Transverse colon (tissue), 4 donors: ENCODE measurements around the gene PLA2G4F. TPM values are rescaled to one million over a fixed set of nuclear protein-coding genes. Genes with fewer than 3 reads are reported as not detected.

Experiments
- DNase-seq: peaks from one replicate; pipeline ENCODE4 v3.0.0-alpha.2; 2019
- H3K27ac ChIP-seq, 4 donors: fragments of 200-600 bp; sonication (generic); 2 replicates each; pipeline ENCODE4 v1.5.1; 2016 to 2018; ENCODE audit warnings: inconsistent platforms in 4 of 4
- H3K27me3 ChIP-seq: fragments of 200-600 bp; sonication (generic); 2 replicates; pipeline ENCODE4 v1.5.1; 2017; ENCODE audit warnings: inconsistent platforms
- H3K36me3 ChIP-seq, 4 donors: fragments of 200-600 bp; sonication (generic); 2 replicates each; pipeline ENCODE4 v1.5.1; 2017 to 2019; ENCODE audit warnings: inconsistent platforms in 4 of 4
- H3K4me1 ChIP-seq, 4 donors: fragments of 200-600 bp; sonication (generic); 2 replicates each; pipeline ENCODE4 v1.5.1; 2017 to 2020; ENCODE audit warnings: inconsistent platforms in 4 of 4
- H3K4me3 ChIP-seq, 4 donors: fragments of 200-600 bp; sonication (generic); 1 replicate in 1 of 4; 2 replicates in 3 of 4; pipeline versions ENCODE4 v1.5.1 to v1.6.1; 2017 to 2019; ENCODE audit warnings: inconsistent platforms in 4 of 4
- H3K9me3 ChIP-seq, 2 donors: fragments of 200-600 bp; sonication (generic); 2 replicates each; pipeline ENCODE4 v1.5.1; 2017 to 2019; ENCODE audit warnings: inconsistent platforms in 2 of 2
- CTCF ChIP-seq, 5 experiments: fragments of 200-600 bp in 3 of 5; fragments of 450-650 bp in 2 of 5; sonication (generic) in 3 of 5; IDR thresholded peaks; 1 replicate in 2 of 5; 2 replicates in 3 of 5; pipeline ENCODE4 v1.5.1; 2016 to 2017; ENCODE audit warnings: antibody characterized with exemption in 5 of 5, inconsistent platforms in 3 of 5, mild to moderate bottlenecking in 2 of 5, moderate library complexity in 1 of 5
- EP300 ChIP-seq: sonication (generic); formaldehyde crosslinking; IDR thresholded peaks from one replicate; pipeline ENCODE4 v1.6.1; 2017; ENCODE audit warnings: antibody characterized with exemption, low read depth
- POLR2A ChIP-seq: fragments of 450-650 bp; IDR thresholded peaks from one replicate; pipeline ENCODE4 v1.6.1; 2016; ENCODE audit warnings: antibody characterized with exemption, mild to moderate bottlenecking, moderate library complexity
- POLR2AphosphoS5 ChIP-seq, 3 donors: sonication (generic); formaldehyde crosslinking; IDR thresholded peaks; one replicate each; pipeline ENCODE4 v1.6.1; 2016; ENCODE audit warnings: antibody characterized with exemption in 3 of 3
- whole genome bisulfite sequencing, 2 donors: methylation state at CpG; one replicate each; pipeline ENCODE4 v1.1.5; 2018; ENCODE audit warnings: low coverage in 1 of 2; 5-methylcytosine and 5-hydroxymethylcytosine counted together
- in situ Hi-C, 4 donors: fragments of 200-750 bp; cut with MboI; loops; one replicate each; pipeline versions ENCODE4 v1.15.0 to v1.15.1; 2017; ENCODE audit warnings: low sequenced_read_pairs in 3 of 4, low pct_ligation_motif_present in 1 of 4, low pct_unique_long_range_greater_than_20kb in 1 of 4
- intact Hi-C: fragments of 100-400 bp; cut with DNase I; formaldehyde crosslinking; loops from one replicate; pipeline ENCODE4 v1.15.1; 2023; ENCODE audit warnings: low total_unique reads
- total RNA-seq, 4 donors: library from RNA; depleted of rRNA; stranded (reverse); fragments of >200 nt; gene quantifications; one replicate each; pipeline ENCODE4 v1.1.0, GENCODE V29; 2016

Gene PLA2G4F
- total RNA-seq, 4 donors from 2014 or later = 25.1 to 135 (median 78.0) TPM

- H3K36me3 ChIP-seq = no peaks in the 10 kb centered on the region
- H3K4me3 ChIP-seq = no peak overlapping the region
- in situ Hi-C loops = no loop called here
- intact Hi-C loops = no loop called here
- DNase-seq = no peak
- no peaks in the 10 kb centered on the region for H3K9me3 ChIP-seq
- no peak overlapping the region for H3K27ac ChIP-seq
- H3K4me1 ChIP-seq = peaks cover 0 to 26% (median 15%) of the 10 kb centered on the region in 4 donors
- TF ChIP-seq POLR2AphosphoS5 (IDR thresholded peaks at IDR 0.05) = no peak
- TF ChIP-seq CTCF (IDR thresholded peaks at IDR 0.05) = no peak
- TF ChIP-seq POLR2A = no peak
- TF ChIP-seq EP300 = no peak
- H3K27me3 ChIP-seq = no peaks in the 10 kb centered on the region
- 89% methylated on average over 18 of the region's 18 CpGs; no CpG with 5 or more reads in 1 of the 2 donors for WGBS, 2 donors
Observed at GRCh38 chr15:42143866-42144625, 12.4 kb downstream of the PLA2G4F start.

- peaks cover 0 to 30% (median 15%) of the 10 kb centered on the region in 4 donors for H3K4me1 ChIP-seq
- H3K27me3 ChIP-seq = no peaks in the 10 kb centered on the region
- no peaks in the 10 kb centered on the region for H3K36me3 ChIP-seq
- no peak for DNase-seq
- H3K27ac ChIP-seq = no peak overlapping the region
- no peak for TF ChIP-seq EP300
- TF ChIP-seq POLR2AphosphoS5 (IDR thresholded peaks at IDR 0.05) = no peak
- TF ChIP-seq POLR2A = no peak
- no peak for TF ChIP-seq CTCF (IDR thresholded peaks at IDR 0.05)
- intact Hi-C loops = no loop called here
- no peak overlapping the region for H3K4me3 ChIP-seq
- in situ Hi-C loops = no loop called here
- WGBS, 2 donors = 85% methylated on average over 4 of the region's 4 CpGs; no CpG with 5 or more reads in 1 of the 2 donors
- no peaks in the 10 kb centered on the region for H3K9me3 ChIP-seq
Observed at GRCh38 chr15:42143356-42143755, 13.1 kb downstream of the PLA2G4F start.

DNA sequence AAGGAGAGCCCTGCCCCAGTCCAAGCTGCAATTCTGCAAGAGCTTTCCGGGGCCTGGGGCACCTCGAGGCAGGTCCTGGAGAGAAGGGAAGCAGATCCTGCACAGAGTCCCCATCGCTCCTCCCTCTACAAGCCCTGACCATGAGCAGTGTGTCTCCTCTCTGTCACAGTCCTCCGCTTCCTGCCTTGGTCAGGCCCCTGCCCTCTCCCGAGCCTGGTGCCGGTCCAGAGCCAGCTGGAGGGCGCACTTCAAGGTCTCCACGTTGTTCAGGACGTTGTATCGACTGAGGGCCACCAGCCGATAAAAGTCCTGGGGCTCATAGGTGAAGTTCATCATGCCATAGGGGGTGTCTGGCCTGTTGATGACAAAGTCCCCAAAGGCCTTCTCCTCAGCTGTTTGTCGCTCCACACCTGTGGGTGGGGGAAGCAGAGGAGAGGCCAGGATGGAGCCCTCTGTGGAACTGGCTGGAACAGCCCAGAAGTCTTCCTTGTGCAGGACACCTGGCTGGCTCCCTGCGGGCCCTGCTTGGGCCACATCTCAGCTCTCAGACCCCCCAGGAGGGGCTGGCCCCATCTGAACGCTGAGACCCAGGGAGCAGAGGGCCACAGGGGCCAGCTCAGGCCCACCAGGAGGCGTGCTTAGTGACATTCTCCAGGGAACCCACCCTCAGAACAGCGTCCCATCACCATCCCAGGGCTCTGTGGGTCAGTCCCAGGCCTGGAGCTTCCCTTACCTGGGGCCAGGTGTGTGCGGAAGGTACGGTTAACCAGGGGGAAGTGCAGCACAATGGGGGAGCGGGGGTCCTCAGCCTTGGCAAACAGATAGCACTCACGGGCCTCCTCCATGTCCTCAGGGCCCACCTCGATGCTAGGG, 14.4 kb downstream of the PLA2G4F start:
- WGBS, 2 donors = 84% methylated on average over 21 of the region's 21 CpGs; no CpG with 5 or more reads in 1 of the 2 donors
- Histone ChIP-seq H3K4me1 (peaks cover 0 to 30% (median 15%) of the 10 kb centered on the region in 4 donors), H3K27ac (peak overlapping the region in 1 of 4 donors; percentile 43), H3K4me3 (no peak overlapping the region), H3K27me3 (no peaks in the 10 kb centered on the region), H3K9me3 (peaks cover 2 to 10% of the 10 kb centered on the region in 2 donors), H3K36me3 (no peaks in the 10 kb centered on the region)
- intact Hi-C loops = no loop called here
- in situ Hi-C loops = no loop called here
- DNase-seq = no peak
- TF ChIP-seq POLR2AphosphoS5 (IDR thresholded peaks at IDR 0.05) (no peak), CTCF (IDR thresholded peaks at IDR 0.05) (no peak), EP300 (no peak), POLR2A (no peak)

DNA sequence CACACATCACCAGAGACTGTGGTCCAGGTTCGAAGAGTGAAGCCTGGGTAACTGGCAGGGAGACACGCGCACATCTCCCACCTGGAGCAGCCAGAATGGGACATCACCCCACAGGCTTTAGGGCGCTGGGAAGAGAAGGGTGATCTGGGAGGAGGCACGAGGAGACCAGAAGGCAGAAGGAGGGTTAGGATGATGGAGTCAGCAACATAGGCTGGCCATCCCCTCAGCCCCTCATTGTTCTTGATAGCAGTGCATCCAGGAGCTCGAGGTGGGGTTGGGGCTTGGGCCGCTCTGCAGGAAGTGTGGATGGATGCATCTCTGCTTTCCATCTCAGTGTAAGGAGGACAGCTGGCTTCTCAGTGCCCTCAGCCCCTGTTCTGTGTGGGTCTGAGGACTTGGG, 15.2 kb downstream of the PLA2G4F start:
- Histone ChIP-seq H3K27me3 (no peaks in the 10 kb centered on the region), H3K27ac (no peak overlapping the region), H3K4me1 (peaks cover 0 to 30% (median 15%) of the 10 kb centered on the region in 4 donors), H3K36me3 (no peaks in the 10 kb centered on the region), H3K9me3 (peaks cover 2 to 10% of the 10 kb centered on the region in 2 donors), H3K4me3 (no peak overlapping the region)
- in situ Hi-C loops (no loop called here), intact Hi-C loops (no loop called here)
- 85% methylated on average over 7 of the region's 7 CpGs; no CpG with 5 or more reads in 1 of the 2 donors for WGBS, 2 donors
- DNase-seq = no peak
- TF ChIP-seq EP300 (no peak), CTCF (IDR thresholded peaks at IDR 0.05) (no peak), POLR2A (no peak), POLR2AphosphoS5 (IDR thresholded peaks at IDR 0.05) (no peak)
